Measurements from ENCODE around the gene SNW1.
"Not testable (repeated sequence)": the region's sequence is repeated elsewhere in the genome, so short reads cannot be mapped to it uniquely, and the experiment has no call there.

Gene SNW1

DNA sequence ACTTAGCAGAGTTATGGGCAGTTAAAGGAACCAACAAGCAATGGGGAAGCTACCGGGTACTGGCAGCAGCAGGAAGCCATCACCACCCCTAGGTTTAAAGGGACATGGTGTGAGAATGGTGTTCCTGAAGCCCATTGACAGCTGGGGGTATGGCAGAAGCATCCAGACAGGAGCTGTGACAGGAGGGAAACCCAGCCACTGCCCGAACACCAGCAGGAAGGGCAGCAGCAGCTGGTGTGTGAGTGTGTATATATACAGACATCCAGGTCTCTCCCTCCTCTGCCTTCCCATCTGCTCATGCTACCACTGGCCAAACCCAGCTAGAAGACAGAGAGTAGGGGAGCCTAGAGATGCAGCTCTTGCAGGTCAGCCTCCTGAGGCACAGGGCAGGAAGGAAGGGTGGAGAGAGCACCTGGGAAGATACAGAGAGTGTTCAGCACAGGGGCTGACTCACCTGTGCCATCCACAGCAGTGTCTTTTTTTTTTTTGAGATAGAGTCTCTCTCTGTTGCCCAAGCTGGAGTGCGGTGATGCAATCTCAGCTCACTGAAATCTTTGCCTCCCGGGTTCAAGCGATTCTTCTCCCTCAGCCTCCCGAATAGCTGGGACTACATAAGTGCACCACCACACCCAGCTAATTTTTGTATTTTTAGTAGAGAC is 29.7 kb upstream of the SNW1 start:
- H3K9me3 ChIP-seq (replicated peaks; ENCODE audit: low read length): no peaks in the 10 kb centered on the region

DNA sequence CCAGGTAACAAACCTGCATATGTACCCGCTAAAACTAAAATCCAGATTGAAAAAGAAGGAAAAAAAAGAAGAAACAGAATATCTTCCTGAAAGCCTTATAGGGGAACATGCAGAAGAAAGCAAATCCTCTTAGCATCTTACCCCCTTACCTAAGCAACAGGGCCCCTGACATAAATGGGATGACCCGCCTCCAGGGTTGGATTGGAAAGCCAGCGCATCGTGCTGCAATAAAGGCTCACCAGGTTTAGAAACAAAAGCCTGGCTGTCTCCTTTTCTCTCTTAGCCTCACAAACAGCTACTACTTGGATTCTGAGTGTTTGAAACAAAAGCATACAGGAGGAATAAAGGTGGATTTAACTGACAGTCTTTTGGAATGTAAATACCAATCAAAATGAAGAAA is 25.2 kb upstream of the SNW1 start:
- H3K4me3 ChIP-seq (ENCODE audit: low read length): no peak overlapping the region
- no peaks in the 10 kb centered on the region for H3K9me3 ChIP-seq (replicated peaks; ENCODE audit: low read length)
- H3K36me3 ChIP-seq (ENCODE audit: insufficient read depth, low read length): no peaks in the 10 kb centered on the region
- H3K27me3 ChIP-seq (ENCODE audit: control insufficient read depth, insufficient read depth, low read length): peaks cover 10% of the 10 kb centered on the region
- H3K9ac ChIP-seq (ENCODE audit: low read depth, low read length): no peak overlapping the region
- H3K4me1 ChIP-seq (ENCODE audit: control insufficient read depth, insufficient read depth, low read length): no peaks in the 10 kb centered on the region
- H3K4me2 ChIP-seq (ENCODE audit: low read length): no peak overlapping the region

More for the DNA sequence above, 29.7 kb upstream of the SNW1 start:
- H3K36me3 ChIP-seq (ENCODE audit: insufficient read depth, low read length): no peaks in the 10 kb centered on the region
- H3K27me3 ChIP-seq (ENCODE audit: control insufficient read depth, insufficient read depth, low read length): peaks cover 10% of the 10 kb centered on the region
- no peak overlapping the region for H3K4me3 ChIP-seq (ENCODE audit: low read length)
- no peak overlapping the region for H3K9ac ChIP-seq (ENCODE audit: low read depth, low read length)
- no peak overlapping the region for H3K4me2 ChIP-seq (ENCODE audit: low read length)
- no peaks in the 10 kb centered on the region for H3K4me1 ChIP-seq (ENCODE audit: control insufficient read depth, insufficient read depth, low read length)

DNA sequence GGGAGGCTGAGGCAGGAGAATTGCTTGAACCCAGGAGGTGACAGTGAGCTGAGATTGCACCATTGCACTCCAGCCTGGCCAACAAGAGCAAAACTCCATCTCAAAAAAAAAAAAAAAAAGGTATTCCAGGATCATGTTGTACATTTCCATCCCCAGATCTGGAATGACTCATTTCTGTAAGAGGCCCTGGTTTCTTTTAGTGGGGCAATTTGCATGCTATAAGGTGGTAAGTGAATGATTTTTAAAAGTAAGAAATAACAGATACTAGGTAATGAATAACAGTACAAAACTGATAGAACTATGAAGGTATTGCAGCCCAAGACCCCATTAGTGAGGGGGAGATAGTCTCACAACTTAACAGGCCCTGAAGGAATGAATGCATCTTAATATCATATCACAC is 21.2 kb upstream of the SNW1 start:
- Histone ChIP-seq H3K4me1 (ENCODE audit: control insufficient read depth, insufficient read depth, low read length) (no peaks in the 10 kb centered on the region), H3K9me3 (replicated peaks; ENCODE audit: low read length) (no peaks in the 10 kb centered on the region), H3K4me3 (ENCODE audit: low read length) (no peak overlapping the region), H3K27me3 (ENCODE audit: control insufficient read depth, insufficient read depth, low read length) (no peaks in the 10 kb centered on the region), H3K36me3 (ENCODE audit: insufficient read depth, low read length) (no peaks in the 10 kb centered on the region), H3K9ac (ENCODE audit: low read depth, low read length) (no peak overlapping the region), H3K4me2 (ENCODE audit: low read length) (no peak overlapping the region)

DNA sequence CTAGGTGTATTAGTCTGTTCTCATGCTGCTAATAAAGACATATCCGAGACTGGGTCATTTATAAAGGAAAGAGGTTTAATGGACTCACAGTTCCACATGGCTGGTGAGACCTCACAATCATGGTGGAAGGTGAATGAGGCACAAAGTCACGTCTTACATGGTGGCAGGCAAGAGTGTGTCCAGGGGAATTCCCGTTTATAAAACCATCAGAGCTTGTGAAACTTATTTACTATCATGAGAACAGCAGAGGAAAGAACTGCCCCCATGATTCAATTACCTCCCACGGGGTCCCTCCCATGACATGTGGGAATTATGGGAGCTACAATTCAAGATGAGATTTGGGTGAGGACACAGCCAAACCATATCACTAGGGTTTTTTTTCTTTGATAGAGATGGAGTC is 13.0 kb upstream of the SNW1 start:
- H3K36me3 ChIP-seq (ENCODE audit: insufficient read depth, low read length); H3K9me3 ChIP-seq (replicated peaks; ENCODE audit: low read length); H3K27me3 ChIP-seq (ENCODE audit: control insufficient read depth, insufficient read depth, low read length); H3K4me2 ChIP-seq (ENCODE audit: low read length); H3K4me3 ChIP-seq (ENCODE audit: low read length); H3K9ac ChIP-seq (ENCODE audit: low read depth, low read length); H3K4me1 ChIP-seq (ENCODE audit: control insufficient read depth, insufficient read depth, low read length): not testable (repeated sequence)

DNA sequence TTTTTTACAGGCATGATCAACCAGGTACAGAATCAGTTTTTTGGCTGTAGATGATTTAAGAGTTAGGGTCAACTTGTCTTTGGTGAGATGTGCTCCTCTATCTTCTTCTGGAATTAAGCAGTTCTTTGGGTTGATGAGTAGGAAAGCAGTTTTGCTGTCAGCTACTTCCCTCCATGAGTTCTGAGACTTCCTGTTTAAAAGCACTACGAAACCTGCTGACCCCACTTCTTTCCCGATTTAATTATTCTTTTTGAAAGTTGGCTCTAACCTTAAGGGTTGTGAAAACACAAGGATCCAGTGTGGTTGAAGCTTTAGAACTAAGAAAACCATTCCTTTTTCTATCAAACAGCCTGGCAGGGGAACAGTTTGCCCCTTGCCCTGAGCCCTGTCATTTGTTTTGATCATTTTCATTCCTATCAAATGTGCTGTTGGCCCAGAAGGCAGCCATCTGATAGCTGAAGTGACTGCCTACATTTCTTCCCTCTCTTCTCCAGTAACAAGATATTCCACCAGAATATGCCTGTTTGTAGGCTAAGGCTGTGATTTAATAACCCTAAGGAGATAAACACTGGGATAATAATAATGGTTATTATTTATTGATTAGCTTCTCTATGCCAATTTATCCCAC is 7.6 kb upstream of the SNW1 start:
- not testable (repeated sequence) for H3K36me3 ChIP-seq (ENCODE audit: insufficient read depth, low read length); H3K27me3 ChIP-seq (ENCODE audit: control insufficient read depth, insufficient read depth, low read length); H3K9me3 ChIP-seq (replicated peaks; ENCODE audit: low read length); H3K4me1 ChIP-seq (ENCODE audit: control insufficient read depth, insufficient read depth, low read length); H3K4me2 ChIP-seq (ENCODE audit: low read length); H3K4me3 ChIP-seq (ENCODE audit: low read length); H3K9ac ChIP-seq (ENCODE audit: low read depth, low read length)

DNA sequence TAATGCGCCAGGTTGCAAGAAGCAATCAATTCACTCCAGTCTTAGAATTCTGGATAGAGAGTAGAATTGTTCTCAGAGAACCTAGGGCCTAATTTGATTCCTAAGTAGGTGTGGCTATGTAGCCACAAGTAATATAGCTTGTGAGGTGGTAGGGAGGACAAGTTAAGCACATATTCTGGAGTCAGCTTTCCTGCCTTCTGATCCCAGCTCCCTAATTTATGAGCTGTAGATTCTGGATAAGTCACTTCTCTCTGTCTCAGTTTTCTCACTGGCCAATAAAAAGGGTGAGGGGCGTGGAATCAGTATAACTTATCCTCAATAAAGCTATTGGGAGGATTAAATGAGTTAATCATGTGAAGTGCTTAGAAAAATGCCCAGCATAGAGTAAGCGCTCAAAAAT is 3.0 kb upstream of the SNW1 start:
- Histone ChIP-seq H3K9me3 (replicated peaks; ENCODE audit: low read length) (no peaks in the 10 kb centered on the region), H3K36me3 (ENCODE audit: insufficient read depth, low read length) (no peaks in the 10 kb centered on the region), H3K9ac (ENCODE audit: low read depth, low read length) (no peak overlapping the region), H3K4me3 (ENCODE audit: low read length) (no peak overlapping the region), H3K27me3 (ENCODE audit: control insufficient read depth, insufficient read depth, low read length) (no peaks in the 10 kb centered on the region), H3K4me2 (ENCODE audit: low read length) (no peak overlapping the region), H3K4me1 (ENCODE audit: control insufficient read depth, insufficient read depth, low read length) (peaks cover 14% of the 10 kb centered on the region)

DNA sequence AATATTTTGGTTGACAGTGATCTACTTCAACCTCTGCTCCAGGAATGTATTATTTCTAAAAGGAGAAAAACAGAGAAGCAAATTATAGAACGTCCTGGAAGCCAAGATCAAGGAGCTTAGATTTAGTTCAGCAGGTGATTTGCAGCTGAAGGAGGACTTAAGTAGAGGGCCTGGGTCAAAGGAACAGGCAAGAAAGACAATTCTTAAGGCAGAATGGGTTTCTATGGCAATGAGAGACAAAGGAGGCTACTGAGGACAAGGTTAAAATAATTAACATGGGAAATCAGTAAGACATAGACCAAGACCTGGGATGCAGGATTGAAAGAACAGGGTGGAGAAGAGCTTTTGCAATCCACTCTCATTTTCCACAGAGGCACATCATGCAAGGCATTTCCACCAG is 2.4 kb upstream of the SNW1 start:
- no peak overlapping the region for H3K4me2 ChIP-seq (ENCODE audit: low read length)
- H3K4me1 ChIP-seq (ENCODE audit: control insufficient read depth, insufficient read depth, low read length): peaks cover 14% of the 10 kb centered on the region
- H3K36me3 ChIP-seq (ENCODE audit: insufficient read depth, low read length): no peaks in the 10 kb centered on the region
- no peak overlapping the region for H3K9ac ChIP-seq (ENCODE audit: low read depth, low read length)
- no peaks in the 10 kb centered on the region for H3K9me3 ChIP-seq (replicated peaks; ENCODE audit: low read length)
- H3K4me3 ChIP-seq (ENCODE audit: low read length): no peak overlapping the region
- H3K27me3 ChIP-seq (ENCODE audit: control insufficient read depth, insufficient read depth, low read length): no peaks in the 10 kb centered on the region

DNA sequence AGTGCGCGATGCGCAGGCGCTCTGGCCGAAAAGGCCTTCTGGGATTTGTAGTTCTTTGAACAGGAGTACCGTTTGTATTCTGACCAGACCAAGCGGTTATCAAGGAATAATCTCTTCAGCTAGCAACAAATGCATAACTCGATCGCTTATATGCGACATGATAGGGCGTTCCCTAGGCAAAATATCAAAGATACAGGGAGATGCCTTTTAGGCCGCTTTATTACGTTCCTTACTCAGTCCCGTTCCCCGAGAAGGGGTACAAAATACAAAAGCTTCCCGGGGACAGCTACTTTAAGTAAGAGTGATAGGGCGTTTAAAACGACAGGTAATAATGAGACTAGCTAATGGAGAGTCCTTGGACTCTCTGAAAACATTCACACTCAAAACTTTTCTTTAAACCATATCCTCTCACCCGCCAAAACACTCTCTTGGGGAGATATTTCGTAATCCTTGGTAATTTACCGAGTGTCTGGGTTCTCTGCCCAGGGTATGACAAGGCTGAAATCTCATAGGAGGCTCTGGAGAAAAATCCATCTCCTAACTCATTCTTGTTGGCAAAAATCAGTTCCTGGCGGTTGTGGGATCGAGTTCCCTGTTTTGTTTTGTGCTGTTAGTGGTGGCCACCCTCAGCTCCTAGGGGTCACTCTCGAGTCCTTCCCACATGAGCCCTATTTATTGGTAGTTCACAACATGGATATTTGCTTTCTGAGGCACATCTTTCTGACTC is 412 bp upstream of the SNW1 start:
- peak overlapping the region; percentile 83 for H3K4me2 ChIP-seq (ENCODE audit: low read length)

DNA sequence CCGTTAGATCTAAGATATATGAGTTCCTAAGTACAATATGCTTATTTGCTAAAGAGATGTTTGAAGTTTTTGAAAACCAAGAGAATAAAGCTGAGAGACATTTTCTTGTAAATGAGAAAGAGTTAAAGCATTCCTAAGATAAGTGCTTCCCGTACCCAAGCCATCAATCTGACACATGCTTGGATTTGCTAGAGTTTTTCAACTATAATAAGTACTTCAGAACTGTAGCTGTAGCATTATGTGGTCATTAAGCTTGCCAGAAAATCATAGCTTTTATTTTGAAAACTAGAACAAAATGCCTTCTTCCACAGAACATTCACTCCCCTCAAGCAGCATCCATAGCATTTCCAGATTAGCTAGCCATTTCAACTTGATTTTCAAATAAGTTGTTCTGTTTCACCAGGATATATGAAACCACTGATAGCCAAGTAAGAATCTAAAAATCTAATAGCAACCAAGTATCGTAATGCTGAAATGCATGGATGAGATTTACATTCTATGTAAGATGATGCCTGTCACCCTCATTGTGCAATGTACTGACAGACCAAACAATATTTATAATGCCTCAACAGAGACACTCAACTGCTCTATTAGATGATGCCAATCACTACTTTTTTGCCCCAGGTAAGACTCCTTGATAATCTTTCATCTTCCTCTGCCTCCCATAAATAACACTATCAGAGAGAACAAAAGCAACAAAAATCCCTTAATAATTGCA is 8.0 kb downstream of the SNW1 start:
- Histone ChIP-seq H3K4me2 (ENCODE audit: low read length) (no peak overlapping the region), H3K9me3 (replicated peaks; ENCODE audit: low read length) (no peaks in the 10 kb centered on the region), H3K4me1 (ENCODE audit: control insufficient read depth, insufficient read depth, low read length) (no peaks in the 10 kb centered on the region), H3K4me3 (ENCODE audit: low read length) (no peak overlapping the region), H3K9ac (ENCODE audit: low read depth, low read length) (no peak overlapping the region), H3K27me3 (ENCODE audit: control insufficient read depth, insufficient read depth, low read length) (no peaks in the 10 kb centered on the region), H3K36me3 (ENCODE audit: insufficient read depth, low read length) (peaks cover 42% of the 10 kb centered on the region)

More for the DNA sequence above, 412 bp upstream of the SNW1 start:
- Histone ChIP-seq H3K9me3 (replicated peaks; ENCODE audit: low read length) (no peaks in the 10 kb centered on the region), H3K36me3 (ENCODE audit: insufficient read depth, low read length) (no peaks in the 10 kb centered on the region), H3K4me1 (ENCODE audit: control insufficient read depth, insufficient read depth, low read length) (peaks cover 14% of the 10 kb centered on the region), H3K27me3 (ENCODE audit: control insufficient read depth, insufficient read depth, low read length) (no peaks in the 10 kb centered on the region), H3K9ac (ENCODE audit: low read depth, low read length) (peak overlapping the region; percentile 99), H3K4me3 (ENCODE audit: low read length) (peak overlapping the region; percentile 97)

DNA sequence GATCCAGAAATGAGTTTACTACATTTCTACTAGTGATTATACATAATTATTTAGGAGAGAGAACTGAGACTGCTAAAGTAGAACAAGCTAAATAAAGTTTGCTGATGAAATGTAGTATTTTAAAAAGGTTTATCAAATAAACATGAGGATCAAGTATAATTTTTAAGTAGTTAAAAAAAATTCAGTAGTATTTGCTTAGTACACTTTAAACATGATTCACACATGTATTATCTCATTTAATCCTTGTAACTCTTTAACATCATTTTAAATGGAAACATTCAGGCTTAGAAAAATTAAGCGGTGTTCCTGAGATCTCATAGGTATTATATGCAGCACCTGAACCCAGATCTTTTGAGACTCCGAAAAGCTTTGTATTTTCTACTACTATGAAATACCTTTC is 8.7 kb downstream of the SNW1 start:
- no peak overlapping the region for H3K4me2 ChIP-seq (ENCODE audit: low read length)
- no peaks in the 10 kb centered on the region for H3K4me1 ChIP-seq (ENCODE audit: control insufficient read depth, insufficient read depth, low read length)
- H3K9ac ChIP-seq (ENCODE audit: low read depth, low read length): no peak overlapping the region
- H3K27me3 ChIP-seq (ENCODE audit: control insufficient read depth, insufficient read depth, low read length): no peaks in the 10 kb centered on the region
- peaks cover 42% of the 10 kb centered on the region for H3K36me3 ChIP-seq (ENCODE audit: insufficient read depth, low read length)
- H3K9me3 ChIP-seq (replicated peaks; ENCODE audit: low read length): no peaks in the 10 kb centered on the region
- no peak overlapping the region for H3K4me3 ChIP-seq (ENCODE audit: low read length)

DNA sequence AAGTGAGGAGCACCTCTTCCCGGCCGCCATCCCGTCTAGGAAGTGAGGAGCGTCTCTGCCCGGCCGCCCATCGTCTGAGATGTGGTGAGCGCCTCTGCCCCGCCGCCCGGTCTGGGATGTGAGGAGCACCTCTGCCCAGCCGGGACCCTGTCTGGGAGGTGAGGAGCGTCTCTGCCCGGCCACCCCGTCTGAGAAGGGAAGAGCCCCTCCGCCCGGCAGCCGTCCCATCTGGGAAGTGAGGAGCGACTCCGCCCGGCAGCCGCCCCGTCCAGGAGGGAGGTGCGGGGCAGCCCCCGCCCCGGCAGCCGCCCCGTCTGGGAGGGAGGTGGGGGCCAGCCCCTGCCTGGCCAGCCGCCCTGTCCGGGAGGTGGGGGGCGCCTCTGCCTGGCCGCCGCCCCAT is 13.5 kb downstream of the SNW1 start:
- H3K4me1 ChIP-seq (ENCODE audit: control insufficient read depth, insufficient read depth, low read length); H3K4me2 ChIP-seq (ENCODE audit: low read length); H3K9me3 ChIP-seq (replicated peaks; ENCODE audit: low read length); H3K27me3 ChIP-seq (ENCODE audit: control insufficient read depth, insufficient read depth, low read length); H3K9ac ChIP-seq (ENCODE audit: low read depth, low read length); H3K4me3 ChIP-seq (ENCODE audit: low read length): not testable (repeated sequence)
- H3K36me3 ChIP-seq (ENCODE audit: insufficient read depth, low read length): peaks cover 46% of the 10 kb centered on the region
